Fibroblast of mammary gland (primary cell): ENCODE measurements around the gene RBAK.
A peak's percentile ranks its signal among the peaks of the same experiment; 100 is the strongest.
"Not testable (repeated sequence)": the region's sequence is repeated elsewhere in the genome, so short reads cannot be mapped to it uniquely, and the experiment has no call there.

ENCODE experiments used
- DNase-seq: peaks from one replicate; pipeline ENCODE4 v3.0.0-alpha.2; 2010; ENCODE audit warnings: low read depth
- H3K4me3 ChIP-seq: 2 replicates; pipeline ENCODE4 v1.5.1; 2011; ENCODE audit warnings: low read depth, mild to moderate bottlenecking, low read length, moderate library complexity; ENCODE audit not compliant: control insufficient read depth
- CTCF ChIP-seq: conservative IDR thresholded peaks from 2 replicates; pipeline ENCODE4 v1.5.1; 2011; ENCODE audit warnings: low read depth, low read length, inconsistent platforms; ENCODE audit not compliant: control insufficient read depth, insufficient read depth

The RBAK gene

GRCh38 chr7:5035276-5035675 lies 10.4 kb upstream of the RBAK start:
- TF ChIP-seq CTCF = no peak
- no peak overlapping the region for H3K4me3 ChIP-seq
- no peak for DNase-seq

- TF ChIP-seq CTCF = no peak
- no peak overlapping the region for H3K4me3 ChIP-seq
- DNase-seq = no peak
These were observed 9.2 kb upstream of the RBAK start for GRCh38 chr7:5036446-5036845.

- H3K4me3 ChIP-seq = no peak overlapping the region
- TF ChIP-seq CTCF = no peak
- DNase-seq = no peak
These were observed 4.6 kb upstream of the RBAK start for GRCh38 chr7:5041047-5041446.

GRCh38 chr7:5043661-5044060 lies 2.0 kb upstream of the RBAK start:
- TF ChIP-seq CTCF = no peak
- H3K4me3 ChIP-seq = no peak overlapping the region
- DNase-seq = no peak

GRCh38 chr7:5046397-5046732 lies 705 bp downstream of the RBAK start:
- peak overlapping the region; percentile 72 for H3K4me3 ChIP-seq
- DNase-seq = not testable (repeated sequence)

GRCh38 chr7:5047127-5047526 lies 1.5 kb downstream of the RBAK start:
- DNase-seq, H3K4me3 ChIP-seq: not testable (repeated sequence)

GRCh38 chr7:5050676-5051075 lies 5.0 kb downstream of the RBAK start:
- no peak overlapping the region for H3K4me3 ChIP-seq
- no peak for DNase-seq
- no peak for TF ChIP-seq CTCF

GRCh38 chr7:5051731-5052130 lies 6.1 kb downstream of the RBAK start:
- H3K4me3 ChIP-seq, DNase-seq: not testable (repeated sequence)

- no peak for DNase-seq
- TF ChIP-seq CTCF = no peak
- no peak overlapping the region for H3K4me3 ChIP-seq
These were observed 7.5 kb downstream of the RBAK start for GRCh38 chr7:5053175-5053574.
